IPS-18c (cell line): Measurements from ENCODE around the gene C12orf43.

Experiments
- H3K4me3 ChIP-seq: 2 replicates; pipeline ENCODE4 v1.7.0; 2013; ENCODE audit warnings: low read depth, mild to moderate bottlenecking, low read length, moderate library complexity; ENCODE audit not compliant: insufficient read depth
- H3K9me3 ChIP-seq: one replicate; pipeline ENCODE4 v1.6.1; 2013; ENCODE audit warnings: mild to moderate bottlenecking, low read length, moderate library complexity; ENCODE audit not compliant: control insufficient read depth, insufficient read depth

C12orf43 gene

GRCh38 chr12:120971299-120972180 lies 44.7 kb downstream of the C12orf43 start:
- Histone ChIP-seq H3K4me3 (no peak overlapping the region), H3K9me3 (no peaks in the 10 kb centered on the region)

DNA sequence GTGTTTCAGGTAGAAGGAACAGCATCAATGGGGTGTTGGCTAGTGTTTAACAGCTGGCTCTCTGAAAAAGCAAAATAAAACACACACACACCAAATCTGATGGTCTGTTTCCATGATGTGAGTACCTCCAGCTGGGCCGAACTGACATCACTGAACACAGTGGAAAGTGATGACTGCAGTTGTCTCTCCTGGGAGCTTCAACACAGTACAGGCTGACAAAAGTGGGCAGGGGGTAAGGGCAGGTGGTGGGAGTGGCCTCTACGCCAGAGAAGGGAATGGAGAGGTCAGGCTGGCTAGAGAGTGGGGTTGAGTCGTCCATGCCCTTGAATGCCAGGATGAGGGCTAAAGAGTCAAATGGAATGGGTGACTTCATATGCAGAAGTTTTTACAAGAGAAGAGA lies 46.0 kb downstream of the C12orf43 start:
- H3K9me3 ChIP-seq, result no peaks in the 10 kb centered on the region

GRCh38 chr12:120965534-120966091 lies 50.7 kb downstream of the C12orf43 start:
- H3K9me3 ChIP-seq, result no peaks in the 10 kb centered on the region
- no peak overlapping the region for H3K4me3 ChIP-seq

More for the DNA sequence above, 46.0 kb downstream of the C12orf43 start:
- H3K4me3 ChIP-seq, result no peak overlapping the region

GRCh38 chr12:120964298-120964697 lies 52.0 kb downstream of the C12orf43 start:
- H3K9me3 ChIP-seq, result no peaks in the 10 kb centered on the region
- no peak overlapping the region for H3K4me3 ChIP-seq

- Histone ChIP-seq H3K4me3 (no peak overlapping the region), H3K9me3 (no peaks in the 10 kb centered on the region)
These were observed 53.7 kb downstream of the C12orf43 start for GRCh38 chr12:120962532-120963020.

DNA sequence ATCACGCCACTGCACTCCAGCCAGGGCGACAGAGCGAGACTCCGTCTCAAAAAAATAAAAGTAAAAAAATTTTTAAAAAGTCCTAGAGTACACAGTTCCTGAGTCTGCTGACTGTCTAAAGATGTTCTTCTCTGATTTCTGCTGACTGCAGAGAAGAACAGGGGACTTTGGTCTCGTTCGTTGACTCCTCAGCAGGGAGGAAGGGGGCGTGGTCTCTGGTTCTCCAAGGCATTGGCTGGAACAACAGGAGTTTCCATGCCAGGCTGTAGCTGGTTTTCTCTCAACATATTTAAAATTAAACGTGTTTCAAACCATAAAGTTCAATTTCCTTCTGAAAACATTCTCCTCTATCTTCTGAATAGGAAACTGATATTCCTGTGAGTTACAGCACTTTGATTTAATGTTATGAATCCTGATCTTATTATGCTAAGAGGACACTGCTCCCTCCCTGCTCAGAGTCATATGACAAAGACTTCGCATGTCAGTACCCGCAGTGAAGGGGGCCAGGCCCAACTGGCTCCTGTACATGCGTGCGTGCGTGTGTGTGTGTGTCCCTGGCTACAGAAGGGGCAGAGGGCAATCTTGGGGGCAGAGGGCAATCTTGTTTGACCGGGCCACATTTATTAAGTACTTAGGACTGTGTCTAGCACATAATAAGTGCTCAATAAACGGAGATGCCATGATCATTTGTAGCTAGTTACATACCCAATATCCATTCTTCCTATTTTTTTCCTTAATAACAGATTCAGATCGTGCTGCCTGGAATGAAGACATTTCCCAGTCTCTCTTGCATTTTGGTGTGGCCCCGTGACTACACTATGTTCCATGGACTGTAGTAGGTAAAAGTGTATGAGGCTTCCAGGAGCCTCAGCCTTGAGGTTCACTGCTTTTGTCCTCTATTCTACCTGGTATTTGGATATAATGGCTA lies 54.4 kb downstream of the C12orf43 start:
- Histone ChIP-seq H3K4me3 (no peak overlapping the region), H3K9me3 (no peaks in the 10 kb centered on the region)

DNA sequence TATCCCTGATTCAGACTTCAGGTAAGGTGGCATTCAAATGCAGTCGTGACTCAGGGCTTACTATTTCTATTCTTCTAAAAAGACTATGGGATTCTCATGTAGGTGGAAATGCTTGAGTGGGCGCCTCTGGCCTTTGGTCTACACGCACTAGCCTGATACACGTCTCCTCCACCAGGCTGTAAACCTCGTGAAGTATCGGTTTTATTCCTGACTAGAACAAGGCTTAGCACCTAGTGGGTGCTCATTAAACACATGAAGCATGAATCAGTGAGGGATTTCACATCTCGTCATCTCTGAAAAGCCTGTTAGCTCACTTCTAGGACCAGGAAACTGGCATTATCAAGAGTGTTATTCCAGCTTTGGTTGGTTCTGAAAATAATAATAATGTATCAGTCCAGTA lies 55.6 kb downstream of the C12orf43 start:
- Histone ChIP-seq H3K9me3 (no peaks in the 10 kb centered on the region), H3K4me3 (no peak overlapping the region)

DNA sequence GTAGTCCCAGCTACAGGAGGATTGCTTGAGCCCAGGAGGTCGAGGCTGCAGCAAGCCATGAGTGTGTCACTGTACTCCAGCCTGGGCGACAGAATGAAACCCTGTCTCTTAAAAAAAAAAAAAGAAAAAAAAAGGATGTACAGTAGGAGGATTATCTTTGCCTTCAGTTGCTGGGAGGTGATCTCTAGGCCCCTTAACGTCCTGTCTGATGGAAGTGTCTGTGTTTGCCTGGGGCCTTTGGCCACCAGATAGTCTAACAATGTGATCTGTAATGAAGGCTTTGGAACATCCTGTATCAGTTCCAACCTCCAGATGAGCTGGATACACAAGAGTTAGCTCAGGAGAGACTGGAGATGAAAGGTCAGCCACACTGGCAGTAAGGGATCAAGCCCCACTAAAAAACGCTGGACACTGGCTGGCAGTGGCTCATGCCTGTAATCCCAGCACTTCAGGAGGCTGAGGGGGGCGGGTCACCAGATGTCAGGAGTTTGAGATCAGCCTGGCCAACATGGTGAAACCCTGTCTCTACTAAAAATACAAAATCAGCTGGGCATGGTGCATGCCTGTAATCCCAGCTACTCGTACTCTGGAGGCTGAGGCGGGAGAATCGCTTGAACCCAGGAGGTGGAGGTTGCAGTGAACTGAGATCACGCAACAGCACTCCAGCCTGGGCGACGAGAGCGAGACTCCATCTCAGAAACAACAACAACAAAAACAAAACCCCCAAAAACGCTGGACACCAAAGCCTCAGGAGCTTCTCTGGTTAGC lies 57.0 kb downstream of the C12orf43 start:
- no peaks in the 10 kb centered on the region for H3K9me3 ChIP-seq
- no peak overlapping the region for H3K4me3 ChIP-seq

GRCh38 chr12:120956579-120957300 lies 59.5 kb downstream of the C12orf43 start:
- Histone ChIP-seq H3K9me3 (peaks cover 1% of the 10 kb centered on the region), H3K4me3 (no peak overlapping the region)

GRCh38 chr12:120955232-120955631 lies 61.1 kb downstream of the C12orf43 start:
- no peak overlapping the region for H3K4me3 ChIP-seq
- H3K9me3 ChIP-seq, result peaks cover 2% of the 10 kb centered on the region

DNA sequence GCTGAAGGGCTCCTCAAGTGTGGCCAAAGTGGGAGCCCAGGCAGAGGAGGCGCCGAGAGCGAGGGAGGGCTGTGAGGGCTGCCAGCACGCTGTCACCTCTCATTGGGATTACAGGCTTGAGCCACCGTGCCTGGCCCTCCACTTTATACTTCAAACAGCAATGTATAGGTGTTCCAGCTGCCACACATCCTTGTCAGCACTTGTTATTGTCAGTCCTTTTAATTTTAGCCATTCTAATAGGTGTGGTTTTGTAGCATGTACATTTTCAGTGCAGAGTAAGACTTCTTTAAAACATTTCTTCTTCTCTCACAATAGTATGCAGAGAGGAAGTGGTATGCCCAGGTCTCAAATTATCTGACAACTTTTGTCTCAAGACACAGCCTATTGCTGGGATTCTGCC lies 65.5 kb downstream of the C12orf43 start:
- peaks cover 5% of the 10 kb centered on the region for H3K9me3 ChIP-seq
- no peak overlapping the region for H3K4me3 ChIP-seq
